GM23248 (cell line): Measurements from ENCODE around the gene MRPL38.
"Not testable (repeated sequence)": the region's sequence is repeated elsewhere in the genome, so short reads cannot be mapped to it uniquely, and the experiment has no call there.

ENCODE experiments used
- EZH2 ChIP-seq: fragments of 200-600 bp; sonication (generic); IDR thresholded peaks from 2 replicates; pipeline ENCODE4 v1.6.1; 2018; ENCODE audit warnings: antibody characterized with exemption, mild to moderate bottlenecking; ENCODE audit not compliant: insufficient read depth, poor library complexity, severe bottlenecking
- EZH2phosphoT487 ChIP-seq: fragments of 200-600 bp; sonication (generic); IDR thresholded peaks from 2 replicates; pipeline ENCODE4 v1.6.1; 2018; ENCODE audit warnings: antibody characterized with exemption, moderate library complexity, mild to moderate bottlenecking, low read depth; ENCODE audit not compliant: insufficient read depth

DNA sequence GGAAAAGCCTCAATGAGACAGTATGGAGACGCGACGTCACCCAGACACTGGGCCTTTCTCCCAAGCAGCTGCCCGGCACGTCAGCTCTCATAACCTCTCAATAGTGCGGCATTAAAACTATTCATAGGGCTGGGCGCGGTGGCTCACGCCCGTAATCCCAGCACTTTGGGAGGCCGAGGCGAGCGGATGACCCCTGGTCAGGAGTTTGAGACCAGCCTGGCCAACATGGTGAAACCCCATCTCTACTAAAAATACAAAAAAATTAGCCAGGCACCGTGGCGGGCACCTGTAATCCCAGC lies 53.0 kb downstream of the MRPL38 start:
- not testable (repeated sequence) for TF ChIP-seq EZH2phosphoT487, EZH2
